ENCODE data around the gene KLHL14.

DNA sequence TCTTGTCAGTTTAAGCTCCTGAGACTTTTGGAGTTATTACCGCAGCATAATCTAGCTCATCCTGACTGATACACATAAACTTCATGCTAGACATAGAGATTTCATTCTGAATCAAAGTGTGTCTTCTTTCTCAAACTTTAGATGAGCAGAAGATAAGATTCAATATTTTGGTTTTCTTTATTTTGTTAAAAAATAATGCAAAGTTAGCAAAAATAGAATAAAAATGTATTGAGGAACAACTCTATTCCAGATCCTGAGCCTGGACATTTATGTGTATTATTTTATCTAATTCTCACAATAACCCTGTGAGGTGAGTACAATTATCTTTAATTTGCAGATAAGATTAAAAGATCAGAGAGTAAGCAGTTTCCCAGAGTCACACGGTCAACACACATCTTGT, 38.4 kb downstream of the KLHL14 start:
- TF ChIP-seq, protein P1, sequence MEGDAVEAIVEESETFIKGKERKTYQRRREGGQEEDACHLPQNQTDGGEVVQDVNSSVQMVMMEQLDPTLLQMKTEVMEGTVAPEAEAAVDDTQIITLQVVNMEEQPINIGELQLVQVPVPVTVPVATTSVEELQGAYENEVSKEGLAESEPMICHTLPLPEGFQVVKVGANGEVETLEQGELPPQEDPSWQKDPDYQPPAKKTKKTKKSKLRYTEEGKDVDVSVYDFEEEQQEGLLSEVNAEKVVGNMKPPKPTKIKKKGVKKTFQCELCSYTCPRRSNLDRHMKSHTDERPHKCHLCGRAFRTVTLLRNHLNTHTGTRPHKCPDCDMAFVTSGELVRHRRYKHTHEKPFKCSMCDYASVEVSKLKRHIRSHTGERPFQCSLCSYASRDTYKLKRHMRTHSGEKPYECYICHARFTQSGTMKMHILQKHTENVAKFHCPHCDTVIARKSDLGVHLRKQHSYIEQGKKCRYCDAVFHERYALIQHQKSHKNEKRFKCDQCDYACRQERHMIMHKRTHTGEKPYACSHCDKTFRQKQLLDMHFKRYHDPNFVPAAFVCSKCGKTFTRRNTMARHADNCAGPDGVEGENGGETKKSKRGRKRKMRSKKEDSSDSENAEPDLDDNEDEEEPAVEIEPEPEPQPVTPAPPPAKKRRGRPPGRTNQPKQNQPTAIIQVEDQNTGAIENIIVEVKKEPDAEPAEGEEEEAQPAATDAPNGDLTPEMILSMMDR (IDR thresholded peaks at IDR 0.05), result no peak
- no peak for TF ChIP-seq POLR2A (IDR thresholded peaks at IDR 0.05)

All from ovary (tissue), 3 donors.